Hematopoietic multipotent progenitor cell treated with erythropoietin and hydrocortisone succinate and interleukin-3 and kit ligand, for 15 days (in vitro differentiated cells): ENCODE data around the gene TUBB4B.
A peak's percentile ranks its signal among the peaks of the same experiment; 100 is the strongest.

Experiments used
- DNase-seq: peaks from one replicate; pipeline ENCODE4 v3.0.0-alpha.2; 2015; ENCODE audit warnings: low spot score

Gene TUBB4B

GRCh38 chr9:137213160-137214060 lies 27.7 kb upstream of the TUBB4B start:
- no peak for DNase-seq

DNA sequence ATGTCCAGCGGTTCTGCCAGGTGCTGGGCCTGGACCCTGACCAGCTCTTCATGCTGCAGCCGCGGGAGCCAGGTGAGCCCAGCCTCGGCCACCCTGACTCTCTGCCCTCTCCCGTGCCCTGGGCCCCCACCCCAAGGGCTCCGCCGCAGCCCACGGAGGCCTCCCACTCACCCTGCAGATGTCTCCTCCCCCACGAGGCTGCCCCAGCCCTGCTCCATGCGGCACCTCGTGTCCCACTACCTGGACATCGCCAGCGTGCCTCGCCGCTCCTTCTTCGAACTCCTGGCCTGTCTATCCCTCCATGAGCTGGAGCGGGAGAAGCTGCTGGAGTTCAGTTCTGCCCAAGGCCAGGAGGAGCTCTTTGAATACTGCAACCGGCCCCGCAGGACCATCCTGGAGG lies 26.5 kb upstream of the TUBB4B start:
- no peak for DNase-seq

- no peak for DNase-seq
These were observed 25.7 kb upstream of the TUBB4B start for GRCh38 chr9:137215196-137215986.

- DNase-seq, result no peak
These were observed 24.7 kb upstream of the TUBB4B start for GRCh38 chr9:137216188-137216965.

- no peak for DNase-seq
These were observed 23.5 kb upstream of the TUBB4B start for GRCh38 chr9:137217276-137218211.

- DNase-seq, result no peak
These were observed 22.8 kb upstream of the TUBB4B start for GRCh38 chr9:137218212-137218753.

DNA sequence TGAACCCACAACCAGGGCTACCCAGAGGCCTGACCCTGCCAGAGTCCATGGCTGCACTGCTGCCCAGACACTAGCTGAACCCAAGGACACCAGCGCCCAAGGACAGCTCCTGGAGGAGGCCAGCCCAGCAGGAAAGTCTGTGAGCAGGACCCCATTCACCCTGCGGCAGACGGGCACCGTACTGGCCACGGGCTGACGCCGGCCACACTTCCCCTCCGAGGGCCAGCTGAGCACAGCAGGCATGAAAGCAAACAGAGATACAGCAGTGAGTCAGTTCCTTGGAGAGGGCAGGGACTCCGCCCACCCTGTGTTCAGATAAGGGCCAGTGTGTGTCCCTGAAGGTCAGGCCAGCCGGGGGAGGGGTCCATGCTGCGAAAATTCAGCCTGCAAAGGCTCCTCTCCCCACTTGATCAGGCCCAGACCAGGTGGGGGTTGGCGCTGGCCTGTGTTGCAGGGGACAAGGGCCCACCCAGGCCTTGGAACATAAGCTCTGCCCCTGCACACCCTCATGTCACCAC lies 22.3 kb upstream of the TUBB4B start:
- peak; percentile 75 for DNase-seq

- DNase-seq, result no peak
These were observed 21.2 kb upstream of the TUBB4B start for GRCh38 chr9:137219757-137220316.

- DNase-seq, result no peak
These were observed 20.6 kb upstream of the TUBB4B start for GRCh38 chr9:137220317-137221094.

DNA sequence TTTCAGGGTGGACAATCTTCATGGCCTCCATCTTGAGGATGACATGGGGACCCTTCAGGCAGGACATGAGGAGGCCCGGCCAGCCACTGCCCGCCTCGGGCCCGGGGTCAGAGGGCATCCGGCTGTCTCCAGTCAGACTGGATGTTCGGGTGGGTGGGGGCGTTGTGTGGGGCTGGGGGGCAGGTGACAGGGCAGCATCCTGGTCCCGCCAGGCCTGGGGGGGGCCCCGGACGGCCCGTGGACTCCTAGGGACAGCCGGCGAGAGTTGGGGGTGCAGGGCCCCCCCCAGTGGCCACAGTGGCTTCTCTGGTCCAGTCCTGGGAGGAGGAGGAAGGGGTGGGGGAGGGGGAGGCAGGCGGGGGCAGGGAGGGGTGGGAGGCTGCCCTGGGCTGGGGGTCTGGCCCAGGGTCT lies 20.0 kb upstream of the TUBB4B start:
- DNase-seq, result no peak

- DNase-seq, result no peak
These were observed 19.5 kb upstream of the TUBB4B start for GRCh38 chr9:137221506-137222111.

DNA sequence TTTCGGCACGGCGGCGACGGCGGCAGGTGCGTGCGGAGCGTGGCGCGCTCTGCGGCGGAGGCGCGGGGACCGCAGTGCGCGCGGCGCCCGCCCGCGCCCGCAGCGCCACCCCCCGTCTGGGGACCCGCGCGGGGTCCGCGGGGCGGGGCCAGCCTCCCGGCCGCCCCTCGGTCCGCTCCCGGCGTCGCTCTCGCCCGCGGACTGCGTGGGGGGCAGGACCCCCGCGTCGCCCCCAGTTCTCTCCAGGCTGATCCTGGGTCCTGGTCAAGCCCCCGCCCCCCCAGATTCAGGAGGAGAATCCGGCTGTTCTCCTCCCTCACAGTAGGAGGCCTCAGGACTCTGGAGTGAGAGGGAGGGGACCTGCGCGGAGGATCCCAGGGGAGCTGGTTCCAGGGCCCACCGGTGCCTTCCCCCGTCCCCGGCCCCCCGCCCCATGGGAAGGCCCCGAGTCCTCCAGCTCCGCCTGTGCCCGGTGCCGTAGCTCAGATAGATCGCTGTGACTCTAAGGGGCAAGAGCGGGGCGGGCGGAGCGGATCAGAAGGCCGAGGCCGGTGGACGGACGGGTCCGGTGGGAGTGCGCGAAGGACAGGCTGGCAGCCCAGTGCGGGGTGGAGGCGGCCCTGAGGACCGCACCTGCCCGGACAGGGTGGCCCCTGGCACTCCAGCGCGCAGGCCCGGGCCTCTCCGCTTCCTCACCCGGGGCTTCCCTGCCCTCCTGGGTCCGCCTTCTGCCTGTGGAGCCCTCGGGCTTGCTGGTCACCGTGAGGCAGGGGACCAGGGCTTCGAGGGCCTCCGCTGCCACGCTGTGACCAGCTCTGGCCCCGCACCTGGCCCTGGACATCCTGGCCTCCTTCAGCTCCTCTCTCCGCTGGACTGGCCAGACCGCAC lies 18.7 kb upstream of the TUBB4B start, which contains the start of gene RNF208:
Gene RNF208 (minus strand): TSS at position 51 of the 888 bp plus-strand sequence. CDS start 1,028 bp downstream, outside the sequence.
- no peak for DNase-seq

- DNase-seq, result peak; percentile 98
These were observed 17.8 kb upstream of the TUBB4B start for GRCh38 chr9:137223078-137223970.

DNA sequence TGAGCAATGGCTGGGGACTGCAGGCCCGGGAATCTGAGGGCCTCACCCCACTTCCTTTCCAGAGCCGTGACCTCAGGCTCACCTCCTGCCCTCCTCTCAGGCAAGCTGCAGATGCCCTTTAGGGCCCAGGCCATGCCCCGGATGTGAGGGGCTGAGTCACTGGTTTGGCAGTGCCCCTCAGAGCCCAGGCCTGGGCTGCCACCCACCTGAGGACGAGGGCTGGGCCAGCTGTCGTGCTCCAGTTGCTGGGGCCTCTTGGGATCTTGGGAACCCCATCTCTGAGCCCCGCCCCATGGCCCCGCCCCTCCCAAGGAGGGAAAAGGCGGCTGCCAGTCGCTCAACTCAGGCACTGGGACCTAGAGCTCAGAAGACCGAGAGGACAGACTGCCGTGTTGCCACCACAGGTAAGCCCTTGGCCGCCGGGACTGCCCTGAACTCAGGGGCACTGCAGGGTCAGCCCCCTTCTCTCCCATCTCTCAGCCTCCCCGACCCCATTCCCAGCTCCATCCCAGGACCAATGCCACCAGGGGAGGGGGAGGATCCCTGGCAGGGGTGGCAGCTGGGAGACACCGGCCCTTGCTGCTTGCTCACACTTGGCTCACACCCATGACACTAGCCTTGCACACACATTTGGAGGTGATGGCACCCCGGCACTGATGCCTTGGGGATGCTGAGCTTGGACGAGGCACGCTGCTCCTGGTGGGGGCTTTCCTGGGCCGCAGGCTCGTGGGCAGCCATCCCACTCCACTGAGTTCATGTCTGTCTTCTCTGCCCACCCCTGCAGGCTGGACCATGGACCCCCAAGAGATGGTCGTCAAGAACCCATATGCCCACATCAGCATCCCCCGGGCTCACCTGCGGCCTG lies 16.0 kb upstream of the TUBB4B start, which contains the start of gene CYSRT1:
Gene CYSRT1 (plus strand): TSS at position 345 of the 865 bp plus-strand sequence. CDS start 448 bp downstream, at position 793.
- no peak for DNase-seq

GRCh38 chr9:137225699-137226331 lies 15.3 kb upstream of the TUBB4B start:
- DNase-seq, result no peak
